KOPT-K1 (cell line): ENCODE results near the gene ZSWIM8.
"Not testable (repeated sequence)": the region's sequence is repeated elsewhere in the genome, so short reads cannot be mapped to it uniquely, and the experiment has no call there.

Experiments used
- H3K27ac ChIP-seq: fragments of 200-600 bp; sonication (generic); 2 replicates; pipeline ENCODE4 v1.5.1; 2016; ENCODE audit warnings: antibody characterized with exemption, mild to moderate bottlenecking, low read depth, low read length; ENCODE audit not compliant: poor library complexity, severe bottlenecking
- H3K36me3 ChIP-seq: fragments of 200-600 bp; sonication (generic); 2 replicates; pipeline ENCODE4 v1.5.1; 2017; ENCODE audit warnings: antibody characterized with exemption, mild to moderate bottlenecking, low read length, moderate library complexity; ENCODE audit not compliant: insufficient read depth
- H3K9me3 ChIP-seq: fragments of 200-600 bp; sonication (generic); 2 replicates; pipeline ENCODE4 v1.5.1; 2017; ENCODE audit warnings: antibody characterized with exemption, low read length, mild to moderate bottlenecking; ENCODE audit not compliant: insufficient read depth, poor library complexity, severe bottlenecking

ZSWIM8 gene

DNA sequence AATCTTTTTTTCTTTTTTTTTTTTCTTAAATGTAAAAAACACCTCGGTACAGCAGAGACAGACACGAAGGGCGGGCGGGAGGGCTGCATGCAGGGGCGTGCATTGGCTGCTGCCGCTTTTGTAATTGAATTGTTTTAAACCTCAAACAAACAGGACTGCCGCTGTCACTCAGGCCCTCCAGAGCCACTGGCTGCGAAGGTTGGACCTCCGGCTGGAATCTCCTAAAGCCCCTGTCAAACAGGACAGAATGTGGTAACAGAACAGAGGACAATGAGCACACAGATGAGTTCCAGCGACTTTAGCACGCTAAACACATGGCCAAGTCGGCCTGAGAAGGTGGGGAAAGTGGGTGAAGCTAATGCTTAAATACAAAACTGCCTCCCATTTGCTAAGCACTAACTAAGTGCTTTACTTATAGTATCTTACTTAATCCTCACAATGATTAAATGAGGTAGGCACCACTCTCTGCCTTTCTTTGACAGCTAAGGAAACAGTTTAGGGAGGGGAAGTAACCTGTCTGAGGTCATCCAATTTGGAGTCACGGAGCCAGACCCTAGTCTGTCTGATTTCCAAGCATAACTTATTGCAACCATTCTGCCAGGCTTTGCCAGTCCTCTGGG, 29.0 kb downstream of the ZSWIM8 start:
- Histone ChIP-seq H3K36me3 (peaks cover 70% of the 10 kb centered on the region), H3K27ac (no peak overlapping the region), H3K9me3 (no peaks in the 10 kb centered on the region)

DNA sequence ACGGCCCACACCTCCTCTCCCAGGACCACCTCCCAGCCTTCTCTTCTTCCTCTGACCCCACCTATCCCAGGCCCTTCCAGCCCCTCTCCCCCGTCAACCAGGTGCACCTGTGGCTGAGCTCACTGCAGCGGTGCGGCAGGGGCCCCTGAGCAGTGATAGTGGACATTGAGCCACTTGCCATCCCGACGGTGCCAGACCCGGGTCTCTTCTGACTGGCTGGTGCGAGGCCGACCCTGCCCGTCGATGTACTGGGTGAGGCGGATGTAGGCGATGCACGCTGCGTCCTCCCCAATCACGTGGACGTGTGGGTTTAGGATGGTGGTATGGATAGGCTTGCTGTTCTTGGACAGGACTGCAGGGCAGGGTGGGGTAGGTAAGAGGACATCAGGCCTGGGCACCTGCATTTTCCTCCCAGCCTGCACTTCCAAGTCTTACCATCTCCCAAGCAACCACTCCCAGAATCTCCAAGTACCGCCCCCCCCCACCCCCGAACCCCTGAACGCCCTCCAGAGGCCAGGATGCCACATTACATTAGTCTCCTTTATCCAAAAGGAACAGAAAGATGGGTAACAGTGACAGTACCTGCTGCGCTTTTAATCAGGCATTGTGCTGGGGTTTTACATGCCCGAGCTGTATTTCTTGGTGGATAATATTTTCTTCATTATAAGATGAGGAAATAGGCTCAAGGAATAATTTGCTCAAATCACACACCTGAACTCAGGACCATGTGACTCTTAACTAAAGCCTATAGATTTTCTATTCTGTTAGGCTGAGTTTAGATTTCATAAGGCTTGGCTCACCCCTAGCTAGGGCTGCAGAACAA, 29.7 kb downstream of the ZSWIM8 start:
- Histone ChIP-seq H3K27ac (no peak overlapping the region), H3K36me3 (peaks cover 74% of the 10 kb centered on the region), H3K9me3 (no peaks in the 10 kb centered on the region)

DNA sequence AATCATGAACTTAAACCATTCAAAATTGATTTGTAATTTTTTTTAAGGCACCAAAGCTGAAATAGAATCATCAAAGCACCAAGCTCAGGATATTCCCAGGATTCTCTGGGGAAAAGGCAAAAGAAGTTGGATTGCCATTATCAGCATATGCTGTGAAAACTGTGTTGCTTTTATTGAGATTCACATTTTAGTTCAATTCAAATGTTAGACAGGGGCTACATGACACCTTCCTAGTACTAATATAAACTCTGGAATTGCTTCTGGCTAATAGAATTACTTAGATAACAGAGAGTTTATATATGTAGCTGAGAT, 30.3 kb downstream of the ZSWIM8 start:
- Histone ChIP-seq H3K36me3 (peaks cover 75% of the 10 kb centered on the region), H3K27ac (no peak overlapping the region), H3K9me3 (no peaks in the 10 kb centered on the region)

DNA sequence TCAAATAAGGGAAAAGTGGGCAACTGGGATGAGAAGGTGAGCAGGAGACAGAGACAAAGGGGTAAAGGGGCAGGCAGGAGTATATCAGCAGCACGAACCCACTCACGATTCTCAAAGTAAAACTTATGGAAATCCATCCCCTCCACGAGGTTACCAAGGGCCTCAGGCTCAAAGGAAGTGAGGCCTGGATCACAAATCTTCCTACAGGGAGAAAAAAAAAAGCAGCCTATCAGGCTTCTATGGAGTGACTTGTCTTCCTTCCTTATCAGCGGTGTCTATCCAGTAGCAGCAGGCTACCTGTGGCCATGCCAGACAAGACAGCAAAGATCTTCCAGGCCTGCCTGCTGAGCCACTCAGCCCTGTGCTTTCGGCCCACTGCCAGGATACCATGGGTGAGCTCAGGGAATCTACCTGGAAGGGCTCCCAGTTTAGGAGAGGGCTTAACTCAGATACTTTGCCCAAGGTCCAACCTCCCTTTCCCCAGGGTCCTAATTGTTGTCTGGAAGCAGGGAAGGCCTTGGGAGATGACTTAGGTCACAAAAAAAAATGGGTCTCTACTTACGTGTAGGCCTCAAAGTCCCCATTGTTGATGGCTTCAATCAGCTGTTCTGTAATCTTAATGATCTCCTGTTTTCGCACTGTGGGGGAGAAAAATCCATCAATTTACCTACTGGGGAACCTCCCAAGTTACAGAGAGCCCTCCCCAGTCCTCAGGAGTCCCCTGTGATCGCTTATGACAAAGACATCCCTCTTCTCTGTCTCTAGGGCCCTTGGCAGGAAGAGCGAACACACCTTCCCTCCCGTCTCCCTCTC, 31.7 kb downstream of the ZSWIM8 start:
- Histone ChIP-seq H3K9me3 (no peaks in the 10 kb centered on the region), H3K27ac (no peak overlapping the region), H3K36me3 (peaks cover 87% of the 10 kb centered on the region)

DNA sequence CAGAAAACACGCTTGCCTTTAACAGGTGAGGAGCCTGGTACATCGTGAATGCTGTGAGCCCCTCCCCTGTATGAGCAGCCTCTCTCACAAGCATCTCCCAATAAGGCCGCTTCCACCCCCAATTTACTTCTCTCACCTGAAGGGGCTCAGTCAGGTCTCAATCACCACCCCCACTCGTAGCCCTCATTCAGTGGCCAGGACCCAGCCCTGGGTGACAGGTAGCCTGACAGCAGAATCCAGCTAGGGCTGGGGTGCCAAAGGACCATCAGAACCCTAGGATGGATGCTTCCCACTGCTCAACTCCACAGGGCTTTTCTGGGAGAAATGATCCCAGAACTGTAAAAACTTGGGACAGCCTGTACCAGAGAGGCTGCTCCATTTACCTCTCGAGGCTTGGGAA, 32.4 kb downstream of the ZSWIM8 start:
- Histone ChIP-seq H3K36me3 (peaks cover 90% of the 10 kb centered on the region), H3K9me3 (no peaks in the 10 kb centered on the region), H3K27ac (no peak overlapping the region)

DNA sequence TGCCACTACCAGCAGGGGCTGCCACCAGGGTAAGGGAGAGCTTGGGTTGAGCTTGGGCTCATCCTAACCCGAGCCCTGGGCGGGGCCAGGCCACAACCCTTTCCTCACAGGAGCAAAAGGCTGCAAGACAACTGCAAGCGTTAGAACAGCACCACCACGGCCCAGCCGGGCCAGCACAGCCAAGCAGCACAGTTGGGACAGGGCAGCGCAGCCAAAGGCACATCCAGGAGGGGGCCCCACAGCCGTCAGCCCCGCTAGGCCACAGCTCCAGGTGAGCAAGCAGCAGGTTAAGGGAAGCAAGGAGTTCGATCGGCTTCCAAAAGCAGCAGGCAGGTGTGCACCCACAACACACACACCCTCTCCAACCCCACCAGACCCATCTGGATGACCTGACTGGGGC, 33.0 kb downstream of the ZSWIM8 start:
- Histone ChIP-seq H3K27ac (no peak overlapping the region), H3K36me3 (peaks cover 87% of the 10 kb centered on the region), H3K9me3 (no peaks in the 10 kb centered on the region)

DNA sequence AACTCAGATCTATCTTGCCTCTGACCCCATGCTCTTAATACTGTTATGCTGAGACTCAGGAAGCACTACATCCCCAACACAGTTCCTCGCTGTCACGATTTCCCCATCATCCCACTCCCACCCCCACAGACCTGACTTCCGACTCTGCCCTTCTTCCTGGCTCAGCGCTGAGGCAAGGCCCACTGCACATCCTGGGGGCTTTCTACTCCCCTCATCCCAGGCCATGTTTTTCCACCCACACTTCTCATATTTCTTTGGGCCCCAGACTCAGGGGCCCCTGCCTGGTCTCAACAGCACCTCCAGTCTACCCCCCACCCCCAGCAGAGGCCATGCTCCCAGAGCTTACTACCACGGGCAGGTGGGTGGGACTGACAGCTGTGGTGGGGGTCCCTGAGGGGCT, 33.7 kb downstream of the ZSWIM8 start:
- Histone ChIP-seq H3K36me3 (peaks cover 88% of the 10 kb centered on the region), H3K27ac (no peak overlapping the region), H3K9me3 (no peaks in the 10 kb centered on the region)

DNA sequence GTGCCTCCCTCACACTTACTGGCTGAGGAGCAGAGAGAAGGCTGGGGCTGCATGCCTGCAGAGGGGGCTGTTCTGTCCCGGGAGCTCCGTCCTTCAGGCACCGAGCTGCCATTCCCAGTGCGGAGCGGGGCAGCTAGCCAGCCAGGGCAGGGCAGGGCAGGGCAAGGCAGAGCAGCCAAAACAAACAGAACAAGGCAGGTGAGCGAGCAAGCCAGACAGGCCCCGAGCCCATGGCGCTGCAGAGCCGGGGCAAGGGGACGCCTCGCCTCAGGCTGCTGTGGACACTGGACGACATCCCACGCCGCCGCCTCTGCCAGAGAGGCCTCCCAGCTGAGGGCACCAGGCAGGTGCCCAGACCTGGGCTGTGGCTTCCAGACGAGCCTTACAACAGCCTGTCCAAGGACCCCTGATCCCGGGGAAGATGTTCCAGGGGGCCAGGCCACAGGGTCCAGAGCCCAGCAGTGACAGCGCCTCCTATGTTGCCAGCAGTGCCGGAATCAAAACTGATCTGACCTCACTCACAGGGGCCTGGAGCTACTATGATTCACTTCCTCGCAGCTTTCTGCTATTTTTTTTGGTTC, 34.2 kb downstream of the ZSWIM8 start:
- no peaks in the 10 kb centered on the region for H3K9me3 ChIP-seq
- peaks cover 89% of the 10 kb centered on the region for H3K36me3 ChIP-seq
- no peak overlapping the region for H3K27ac ChIP-seq

DNA sequence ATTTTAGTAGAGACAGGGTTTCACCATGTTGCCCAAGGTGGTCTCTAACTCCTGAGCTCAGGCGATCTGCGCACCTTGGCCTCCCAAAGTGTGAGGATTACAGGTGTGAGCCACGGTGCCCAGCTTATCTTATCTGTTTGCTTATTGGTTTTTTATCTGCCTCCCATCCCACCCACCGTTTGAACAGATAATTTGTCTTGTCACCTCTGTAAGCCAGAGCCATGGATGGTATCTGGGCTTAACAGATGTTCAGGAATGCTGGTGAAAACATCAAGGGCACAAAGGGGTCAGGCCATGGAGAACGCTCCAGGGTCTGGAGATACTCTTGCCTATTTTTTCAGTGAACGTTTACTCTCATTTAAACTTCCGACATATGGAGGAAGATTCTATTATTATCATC, 38.0 kb downstream of the ZSWIM8 start:
- H3K36me3 ChIP-seq: peaks cover 83% of the 10 kb centered on the region
- no peak overlapping the region for H3K27ac ChIP-seq
- H3K9me3 ChIP-seq: no peaks in the 10 kb centered on the region

DNA sequence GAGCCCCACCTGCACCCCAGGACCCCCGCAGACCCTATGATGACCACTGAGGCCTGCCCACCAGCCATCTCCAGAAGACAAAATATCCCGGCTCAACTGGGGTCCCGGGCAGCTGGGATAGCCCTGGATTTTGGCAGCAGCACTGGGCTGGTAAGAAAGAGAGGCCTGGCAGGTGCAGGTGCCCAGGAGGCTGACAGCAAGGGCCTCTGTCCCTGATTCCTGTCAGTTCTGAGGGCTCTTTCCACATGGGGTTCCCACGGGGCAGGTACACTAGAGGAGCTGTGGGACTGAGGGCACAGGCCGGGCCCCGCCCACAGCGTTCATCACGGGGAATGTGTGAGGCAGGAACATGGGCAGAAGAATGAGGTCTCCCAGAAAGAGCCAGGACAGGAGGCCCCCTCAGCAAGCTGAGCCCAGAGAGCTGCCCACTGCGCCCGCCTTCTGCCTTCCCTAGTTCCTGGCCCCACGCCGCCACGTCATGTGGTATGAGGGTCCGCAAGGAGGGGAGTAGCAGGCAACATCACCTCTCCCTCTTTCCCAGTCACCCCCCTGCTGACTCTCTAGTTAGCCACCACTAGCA, 38.8 kb downstream of the ZSWIM8 start:
- no peaks in the 10 kb centered on the region for H3K9me3 ChIP-seq
- H3K36me3 ChIP-seq: peaks cover 80% of the 10 kb centered on the region
- H3K27ac ChIP-seq: no peak overlapping the region

DNA sequence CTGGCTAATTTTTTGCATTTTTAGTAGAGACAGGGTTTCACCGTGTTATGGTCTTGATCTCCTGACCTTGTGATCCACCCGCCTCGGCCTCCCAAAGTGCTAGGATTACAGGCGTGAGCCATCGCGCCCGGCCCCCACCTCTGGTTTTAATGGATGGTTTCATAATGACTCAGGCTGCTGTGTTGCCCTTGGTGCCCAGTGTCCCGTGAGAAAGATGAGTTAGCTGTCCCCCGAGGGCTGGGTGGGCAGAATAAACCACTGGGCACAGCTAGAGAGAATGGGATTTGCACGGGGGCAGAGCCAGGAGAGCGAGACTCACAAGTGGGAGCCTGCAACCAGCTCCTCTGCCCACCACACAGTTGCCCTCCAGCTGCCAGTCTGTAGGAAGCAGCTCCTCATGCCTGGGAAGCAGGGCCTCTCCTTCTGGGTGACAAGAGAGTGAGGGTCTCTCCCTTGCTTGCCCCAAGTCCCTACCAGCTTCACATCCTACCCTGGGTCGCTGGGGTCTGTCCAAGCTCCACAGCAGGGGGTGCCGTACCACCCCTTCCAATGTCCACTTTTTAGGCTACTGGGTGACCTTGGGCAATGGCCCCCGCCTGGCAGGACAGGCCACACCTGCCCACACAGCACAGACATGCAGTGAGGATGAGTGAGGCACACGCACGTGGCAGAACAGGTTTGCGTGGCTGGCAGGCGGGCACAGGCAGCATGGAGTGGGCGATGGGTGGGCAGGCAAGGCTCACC, 42.1 kb downstream of the ZSWIM8 start:
- Histone ChIP-seq H3K36me3 (peaks cover 55% of the 10 kb centered on the region), H3K27ac (no peak overlapping the region), H3K9me3 (no peaks in the 10 kb centered on the region)

DNA sequence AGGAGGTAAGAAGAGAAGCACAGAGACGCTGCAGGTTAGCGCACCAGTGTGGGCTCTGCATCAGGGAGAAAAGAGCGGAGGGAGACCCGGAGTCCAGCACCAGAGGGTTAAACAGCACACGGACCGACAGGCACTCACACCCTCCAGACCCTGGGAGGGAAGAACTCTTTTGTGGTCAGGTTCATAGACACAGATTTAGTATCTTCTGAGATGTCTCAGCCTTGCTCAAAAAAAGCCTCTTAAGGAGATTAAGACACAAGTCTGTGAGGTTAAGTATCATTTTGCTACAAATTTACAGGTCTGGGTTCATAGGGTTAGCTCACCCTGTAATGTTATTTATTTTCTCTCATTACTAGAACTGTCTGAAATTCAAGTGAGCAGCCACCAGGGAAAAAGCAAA, 42.8 kb downstream of the ZSWIM8 start:
- no peak overlapping the region for H3K27ac ChIP-seq
- H3K36me3 ChIP-seq: peaks cover 51% of the 10 kb centered on the region
- H3K9me3 ChIP-seq: no peaks in the 10 kb centered on the region

DNA sequence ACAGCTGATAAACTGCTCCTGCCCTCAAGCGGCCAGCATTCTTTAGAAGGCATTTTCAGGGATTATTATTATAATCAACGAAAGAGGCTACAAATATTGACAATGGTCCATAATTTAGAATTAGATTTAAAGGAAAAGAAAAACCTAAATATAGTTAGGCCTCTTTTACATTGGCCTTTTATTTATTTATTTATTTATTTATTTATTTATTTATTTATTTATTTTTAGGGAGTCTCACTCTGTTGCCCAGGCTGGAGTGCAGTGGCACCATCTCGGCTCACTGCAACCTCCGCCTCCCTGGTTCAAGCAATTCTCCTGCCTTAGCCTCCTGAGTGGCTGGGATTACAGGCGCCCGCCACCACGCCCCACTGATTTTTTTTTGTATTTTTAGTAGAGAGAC, 43.7 kb downstream of the ZSWIM8 start:
- not testable (repeated sequence) for H3K9me3 ChIP-seq, H3K27ac ChIP-seq
- H3K36me3 ChIP-seq: peaks cover 42% of the 10 kb centered on the region; the same call in 1 of the 2 replicates

DNA sequence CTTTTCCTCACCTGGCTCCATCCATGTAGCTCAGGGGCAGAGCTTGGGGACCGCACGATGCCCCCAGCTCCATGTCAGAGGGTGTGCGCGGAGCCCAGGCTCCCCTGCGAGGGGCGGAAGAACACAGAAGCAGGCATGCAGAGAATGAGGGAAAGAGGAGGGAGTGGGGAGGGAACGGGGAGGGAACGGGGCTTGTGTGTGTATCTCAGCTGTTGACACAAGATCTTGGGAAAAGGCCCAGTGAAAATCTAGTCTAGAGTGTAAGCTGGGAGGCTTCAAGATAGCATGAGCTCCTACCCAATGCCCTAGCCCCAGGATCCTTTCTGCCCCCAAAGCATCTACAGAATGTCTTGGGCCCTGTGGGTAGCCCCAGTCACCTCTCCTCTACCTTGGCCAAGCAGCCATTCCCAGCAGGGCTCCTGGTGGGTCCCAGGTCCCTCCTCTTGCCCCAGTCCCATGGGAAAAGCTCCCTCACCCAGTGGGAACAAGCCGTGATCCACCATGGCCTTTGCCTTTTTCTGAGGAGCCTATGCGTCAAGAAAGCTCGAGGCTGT, 51.1 kb downstream of the ZSWIM8 start:
- H3K27ac ChIP-seq: no peak overlapping the region
- H3K9me3 ChIP-seq: no peaks in the 10 kb centered on the region
- H3K36me3 ChIP-seq: peaks cover 72% of the 10 kb centered on the region
